OCI-LY3 (cell line): Measurements from ENCODE around the gene BCKDK.
"Not testable (repeated sequence)": the region's sequence is repeated elsewhere in the genome, so short reads cannot be mapped to it uniquely, and the experiment has no call there.

Experiments
- H2AFZ ChIP-seq: fragments of 200-600, 300-600 bp; shearing (Covaris generic); 2 replicates; pipeline ENCODE4 v1.6.0; 2014; ENCODE audit warnings: antibody characterized with exemption, low read depth, low read length
- H3K27ac ChIP-seq: fragments of 200-600, 300-600 bp; sonication (generic); 2 replicates; pipeline ENCODE4 v1.5.1; 2014; ENCODE audit warnings: mild to moderate bottlenecking, low read length, moderate library complexity, mixed read lengths
- H3K27me3 ChIP-seq: fragments of 200-600, 300-600 bp; sonication (generic); 2 replicates; pipeline ENCODE4 v1.6.1; 2014; ENCODE audit warnings: low read depth, low read length, mixed read lengths
- H3K36me3 ChIP-seq: fragments of 200-600, 300-600 bp; sonication (generic); replicated peaks from 2 replicates; pipeline ENCODE3; 2014; ENCODE audit warnings: low read depth, low read length, mixed read lengths
- H3K4me1 ChIP-seq: fragments of 300-600, 200-600 bp; sonication (generic); 2 replicates; pipeline ENCODE4 v1.6.1; 2014; ENCODE audit warnings: low read length, mixed read lengths
- H3K4me2 ChIP-seq: fragments of 200-600, 300-600 bp; sonication (generic); 2 replicates; pipeline ENCODE4 v1.6.1; 2014; ENCODE audit warnings: low read length, mixed read lengths
- H3K4me3 ChIP-seq: fragments of 300-600, 200-600 bp; sonication (generic); 2 replicates; pipeline ENCODE4 v1.5.1; 2014; ENCODE audit warnings: antibody characterized with exemption, mild to moderate bottlenecking, low read length, moderate library complexity
- H3K79me2 ChIP-seq: fragments of 300-600, 200-600 bp; shearing (Covaris generic); 2 replicates; pipeline ENCODE4 v1.6.1; 2014; ENCODE audit warnings: mild to moderate bottlenecking, low read length, mixed read lengths
- H3K9ac ChIP-seq: fragments of 300-600, 200-600 bp; shearing (Covaris generic); 2 replicates; pipeline ENCODE4 v1.6.0; 2014; ENCODE audit warnings: mild to moderate bottlenecking, low read length, moderate library complexity
- H3K9me3 ChIP-seq: fragments of 200-600, 300-600 bp; shearing (Covaris generic); 2 replicates; pipeline ENCODE4 v1.6.1; 2014; ENCODE audit warnings: low read length, mixed read lengths; ENCODE audit not compliant: insufficient read depth
- H4K20me1 ChIP-seq: fragments of 200-600, 300-600 bp; sonication (generic); 2 replicates; pipeline ENCODE4 v1.6.1; 2016; ENCODE audit warnings: low read length, mixed read lengths; ENCODE audit not compliant: insufficient read depth
- CTCF ChIP-seq: fragments of 200-600, 300-600 bp; sonication (generic); IDR thresholded peaks from 2 replicates; pipeline ENCODE4 v1.5.1; 2014; ENCODE audit warnings: antibody characterized with exemption, low read length, low read depth
- EZH2phosphoT487 ChIP-seq: fragments of 200-600 bp; shearing (Covaris generic); IDR thresholded peaks from 2 replicates; pipeline ENCODE4 v1.6.1; 2018; ENCODE audit warnings: antibody characterized with exemption, mixed run types, low read depth

Gene BCKDK

GRCh38 chr16:31149894-31150890, 42.0 kb downstream of the BCKDK start, which contains the start of gene PRSS36:
Gene PRSS36, minus strand, starts transcription at chr16:31150066. Its CDS starts 31 bp downstream, at chr16:31150035.
- Histone ChIP-seq H3K4me1 (no peaks in the 10 kb centered on the region), H3K9me3 (no peaks in the 10 kb centered on the region), H3K4me3 (no peak within 1 kb of the TSS), H2AFZ (no peak within 1 kb of the TSS), H3K4me2 (no peak within 1 kb of the TSS), H4K20me1 (no peaks in the 10 kb centered on the region), H3K27ac (no peak within 1 kb of the TSS), H3K79me2 (no peaks in the 10 kb centered on the region), H3K36me3 (no peaks in the 10 kb centered on the region), H3K9ac (no peak within 1 kb of the TSS), H3K27me3 (peaks cover 9% of the 10 kb centered on the region)
- no peak for TF ChIP-seq CTCF
- TF ChIP-seq EZH2phosphoT487, result no peak

GRCh38 chr16:31150976-31151375, 42.8 kb downstream of the BCKDK start:
- H4K20me1 ChIP-seq, H3K79me2 ChIP-seq, H2AFZ ChIP-seq, H3K27me3 ChIP-seq, H3K4me1 ChIP-seq, H3K4me3 ChIP-seq, H3K4me2 ChIP-seq, H3K9ac ChIP-seq, H3K36me3 ChIP-seq, H3K9me3 ChIP-seq, H3K27ac ChIP-seq: not testable (repeated sequence)

- H3K9me3 ChIP-seq, result no peaks in the 10 kb centered on the region
- peak overlapping the region; percentile 60 for H3K4me2 ChIP-seq
- TF ChIP-seq EZH2phosphoT487 (no peak), CTCF (no peak)
- H4K20me1 ChIP-seq, result no peaks in the 10 kb centered on the region
- no peak overlapping the region for H3K9ac ChIP-seq
- peaks cover 3% of the 10 kb centered on the region; the same call in 1 of the 2 replicates for H3K4me1 ChIP-seq
- H3K36me3 ChIP-seq, result no peaks in the 10 kb centered on the region
- H3K27ac ChIP-seq, result no peak overlapping the region
- no peaks in the 10 kb centered on the region for H3K79me2 ChIP-seq
- H3K27me3 ChIP-seq, result peaks cover 13% of the 10 kb centered on the region
- peak overlapping the region; percentile 60 for H3K4me3 ChIP-seq
- no peak overlapping the region for H2AFZ ChIP-seq
Observed at GRCh38 chr16:31157136-31157535, 49.0 kb downstream of the BCKDK start.
